ENCODE results near the gene AFF3. TPM values are rescaled to one million over a fixed set of nuclear protein-coding genes. Genes with fewer than 3 reads are reported as not detected.

The AFF3 gene
- total RNA-seq, 1 donor from 2014 or later = 8.0 TPM

DNA sequence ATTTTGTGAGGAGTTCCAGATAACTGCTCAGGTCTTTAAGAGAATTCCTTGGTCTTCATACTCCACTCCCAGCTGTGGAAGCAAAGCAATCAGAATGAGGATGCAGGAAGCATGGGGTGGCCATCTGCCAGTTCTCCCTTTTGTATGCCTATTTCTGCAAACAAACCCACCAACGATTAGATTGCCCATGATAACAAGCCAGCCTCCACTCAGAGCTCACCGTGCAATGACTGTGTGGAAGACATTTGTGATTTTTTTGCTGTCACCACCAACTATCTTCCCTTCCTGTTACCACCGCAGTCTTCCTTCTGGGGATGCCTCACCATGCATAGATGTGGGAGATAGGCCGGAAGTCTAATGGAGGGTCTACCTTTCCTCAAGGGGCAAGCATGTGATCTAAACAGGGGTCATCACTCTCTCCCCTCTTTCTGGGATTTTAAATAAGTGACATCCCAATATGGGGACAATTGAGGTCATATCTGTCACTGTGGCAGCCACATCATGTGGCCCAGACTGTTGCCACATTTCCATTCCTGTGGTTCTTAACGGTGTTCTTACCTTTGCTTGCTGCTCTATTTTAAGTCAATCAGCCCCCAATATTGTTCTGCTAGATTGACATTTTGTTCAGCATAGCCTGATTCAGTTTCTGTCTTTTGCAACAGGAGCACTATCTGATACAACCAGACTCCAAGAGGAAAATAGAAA, 4.4 kb downstream of the AFF3 start:
- intact Hi-C loops (cut with micrococcal nuclease) = no loop called here
- DNase-seq = no peak
- no peaks in the 10 kb centered on the region for H3K27me3 ChIP-seq (ENCODE audit: low read depth)
- no peak overlapping the region for H3K27ac ChIP-seq (replicated peaks)
- no peaks in the 10 kb centered on the region for H3K36me3 ChIP-seq
- H3K9me3 ChIP-seq (replicated peaks) = no peaks in the 10 kb centered on the region
- TF ChIP-seq, protein P1, sequence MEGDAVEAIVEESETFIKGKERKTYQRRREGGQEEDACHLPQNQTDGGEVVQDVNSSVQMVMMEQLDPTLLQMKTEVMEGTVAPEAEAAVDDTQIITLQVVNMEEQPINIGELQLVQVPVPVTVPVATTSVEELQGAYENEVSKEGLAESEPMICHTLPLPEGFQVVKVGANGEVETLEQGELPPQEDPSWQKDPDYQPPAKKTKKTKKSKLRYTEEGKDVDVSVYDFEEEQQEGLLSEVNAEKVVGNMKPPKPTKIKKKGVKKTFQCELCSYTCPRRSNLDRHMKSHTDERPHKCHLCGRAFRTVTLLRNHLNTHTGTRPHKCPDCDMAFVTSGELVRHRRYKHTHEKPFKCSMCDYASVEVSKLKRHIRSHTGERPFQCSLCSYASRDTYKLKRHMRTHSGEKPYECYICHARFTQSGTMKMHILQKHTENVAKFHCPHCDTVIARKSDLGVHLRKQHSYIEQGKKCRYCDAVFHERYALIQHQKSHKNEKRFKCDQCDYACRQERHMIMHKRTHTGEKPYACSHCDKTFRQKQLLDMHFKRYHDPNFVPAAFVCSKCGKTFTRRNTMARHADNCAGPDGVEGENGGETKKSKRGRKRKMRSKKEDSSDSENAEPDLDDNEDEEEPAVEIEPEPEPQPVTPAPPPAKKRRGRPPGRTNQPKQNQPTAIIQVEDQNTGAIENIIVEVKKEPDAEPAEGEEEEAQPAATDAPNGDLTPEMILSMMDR (IDR thresholded peaks at IDR 0.05; ENCODE audit: borderline replicate concordance) = no peak
- no peaks in the 10 kb centered on the region for H3K4me1 ChIP-seq
- no peak overlapping the region for H3K4me3 ChIP-seq

DNA sequence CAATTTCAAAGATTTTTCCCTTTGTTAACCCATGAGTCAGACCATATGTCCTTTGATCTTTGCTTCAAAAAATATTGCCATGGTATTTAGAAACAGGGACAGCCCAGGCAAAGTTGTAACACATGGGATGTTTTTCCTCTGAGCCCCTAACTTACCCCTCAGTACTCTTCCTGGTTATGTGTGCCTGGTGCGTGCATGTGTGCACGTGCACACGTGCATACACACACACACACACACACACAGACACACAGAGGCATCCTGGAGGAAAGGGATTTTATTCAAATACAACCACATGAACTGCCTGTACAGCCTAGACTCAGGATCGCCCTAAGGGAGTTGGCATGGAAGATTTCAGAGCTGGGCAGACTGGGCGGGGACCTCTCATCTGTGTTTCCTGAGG, 5.1 kb downstream of the AFF3 start:
- intact Hi-C loops (cut with micrococcal nuclease) = no loop called here
- Histone ChIP-seq H3K27me3 (ENCODE audit: low read depth) (no peaks in the 10 kb centered on the region), H3K27ac (replicated peaks) (no peak overlapping the region), H3K4me3 (no peak overlapping the region), H3K9me3 (replicated peaks) (no peaks in the 10 kb centered on the region), H3K4me1 (no peaks in the 10 kb centered on the region), H3K36me3 (no peaks in the 10 kb centered on the region)
- no peak for DNase-seq
- TF ChIP-seq, protein P1 (IDR thresholded peaks at IDR 0.05; ENCODE audit: borderline replicate concordance) = no peak

DNA sequence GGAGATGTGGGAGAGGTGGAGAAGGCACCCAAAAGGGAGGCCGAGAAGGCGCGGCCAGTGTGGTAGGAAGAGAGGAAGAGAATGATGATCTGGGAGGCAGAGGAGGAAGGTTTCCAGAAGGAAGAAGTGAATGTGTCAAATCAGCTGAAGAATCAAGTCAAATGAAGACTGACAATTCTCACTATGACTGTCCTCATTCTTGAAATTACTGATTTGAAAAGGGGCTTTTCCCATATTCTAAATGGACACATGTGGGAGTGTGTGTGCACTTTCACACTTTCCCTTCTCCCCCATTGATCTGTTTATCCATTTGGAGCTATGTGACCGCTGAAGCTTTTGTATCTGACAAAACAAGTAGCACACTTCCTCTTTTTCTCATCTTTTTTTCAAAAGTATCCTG, 6.1 kb downstream of the AFF3 start:
- no peaks in the 10 kb centered on the region for H3K4me1 ChIP-seq
- TF ChIP-seq, protein P1 (IDR thresholded peaks at IDR 0.05; ENCODE audit: borderline replicate concordance) = no peak
- H3K27me3 ChIP-seq (ENCODE audit: low read depth) = no peaks in the 10 kb centered on the region
- no peak overlapping the region for H3K27ac ChIP-seq (replicated peaks)
- no peaks in the 10 kb centered on the region for H3K9me3 ChIP-seq (replicated peaks)
- intact Hi-C loops (cut with micrococcal nuclease) = no loop called here
- DNase-seq = no peak
- H3K36me3 ChIP-seq = no peaks in the 10 kb centered on the region
- no peak overlapping the region for H3K4me3 ChIP-seq

DNA sequence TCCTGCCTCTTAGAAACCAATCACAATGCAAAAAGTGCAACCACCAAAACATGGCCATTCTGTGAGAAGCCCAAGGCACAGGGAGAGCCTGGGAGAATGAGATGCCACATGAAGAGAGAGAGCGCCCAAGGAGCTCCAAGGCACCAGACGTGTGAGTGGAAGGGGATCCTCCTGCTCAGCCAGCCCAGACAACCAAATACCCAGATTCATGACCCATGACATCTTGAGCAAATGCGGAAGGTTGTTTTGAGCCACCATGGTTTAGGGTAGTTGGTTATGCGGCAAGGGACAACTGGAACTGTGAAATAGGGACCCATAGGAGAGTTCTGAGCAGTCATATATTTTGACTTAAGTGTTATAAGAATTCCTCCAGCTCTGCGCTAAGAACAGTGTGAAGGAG, 7.0 kb downstream of the AFF3 start:
- Histone ChIP-seq H3K4me3 (no peak overlapping the region), H3K9me3 (replicated peaks) (no peaks in the 10 kb centered on the region), H3K36me3 (no peaks in the 10 kb centered on the region), H3K27ac (replicated peaks) (no peak overlapping the region), H3K27me3 (ENCODE audit: low read depth) (no peaks in the 10 kb centered on the region), H3K4me1 (no peaks in the 10 kb centered on the region)
- TF ChIP-seq, protein P1 (IDR thresholded peaks at IDR 0.05; ENCODE audit: borderline replicate concordance) = no peak
- intact Hi-C loops (cut with micrococcal nuclease) = no loop called here
- no peak for DNase-seq

DNA sequence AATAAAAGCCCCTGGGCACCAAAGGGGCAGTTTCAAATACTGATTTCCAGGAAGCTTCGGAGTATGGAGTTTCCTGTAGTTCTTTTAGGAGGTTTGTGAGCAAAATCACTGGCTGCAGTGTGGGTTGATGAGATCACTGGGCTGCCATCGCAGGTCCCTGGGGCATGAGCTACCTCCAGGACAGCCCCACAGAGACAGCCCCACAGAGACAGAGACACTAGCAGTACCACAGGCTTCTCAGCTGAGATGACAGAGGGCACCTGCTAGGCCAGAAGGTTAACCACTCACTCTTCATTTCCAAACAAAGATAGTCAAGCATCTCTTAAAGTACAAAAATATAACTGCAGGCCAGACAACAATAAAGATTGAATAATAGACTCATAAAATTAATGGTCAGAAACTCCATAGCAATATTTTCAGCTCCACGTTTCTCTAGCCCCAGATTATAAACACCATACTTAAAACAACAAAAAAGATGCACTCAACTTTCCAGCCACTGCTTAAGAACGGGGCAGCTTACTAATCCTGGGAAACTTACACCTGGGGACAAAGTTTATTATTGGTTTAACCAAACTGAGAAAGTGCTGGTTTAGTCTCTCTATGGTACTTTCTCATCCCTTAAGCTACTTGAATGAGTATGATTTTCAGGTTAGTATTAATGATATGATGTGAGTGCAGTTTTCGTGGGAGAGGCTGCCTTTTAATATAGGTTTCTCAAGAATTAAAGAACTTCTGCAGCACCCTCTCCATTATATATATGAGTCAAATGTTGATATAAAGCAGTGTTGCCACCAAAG, 11.6 kb downstream of the AFF3 start:
- no peaks in the 10 kb centered on the region for H3K9me3 ChIP-seq (replicated peaks)
- no peaks in the 10 kb centered on the region for H3K36me3 ChIP-seq
- DNase-seq = no peak
- intact Hi-C loops (cut with micrococcal nuclease) = no loop called here
- no peak overlapping the region for H3K27ac ChIP-seq (replicated peaks)
- H3K27me3 ChIP-seq (ENCODE audit: low read depth) = no peaks in the 10 kb centered on the region
- peaks cover 8% of the 10 kb centered on the region for H3K4me1 ChIP-seq
- H3K4me3 ChIP-seq = no peak overlapping the region
- TF ChIP-seq, protein P1 (IDR thresholded peaks at IDR 0.05; ENCODE audit: borderline replicate concordance) = no peak

All from left ventricle myocardium inferior (tissue), 1 donor.